ENCODE measurements around the gene HES3. TPM values are rescaled to one million over a fixed set of nuclear protein-coding genes. Genes with fewer than 3 reads are reported as not detected.

Gene HES3
- total and polyA plus RNA-seq, 2 of the 4 experiments (the other 2 are of a cell fraction), result not detected

DNA sequence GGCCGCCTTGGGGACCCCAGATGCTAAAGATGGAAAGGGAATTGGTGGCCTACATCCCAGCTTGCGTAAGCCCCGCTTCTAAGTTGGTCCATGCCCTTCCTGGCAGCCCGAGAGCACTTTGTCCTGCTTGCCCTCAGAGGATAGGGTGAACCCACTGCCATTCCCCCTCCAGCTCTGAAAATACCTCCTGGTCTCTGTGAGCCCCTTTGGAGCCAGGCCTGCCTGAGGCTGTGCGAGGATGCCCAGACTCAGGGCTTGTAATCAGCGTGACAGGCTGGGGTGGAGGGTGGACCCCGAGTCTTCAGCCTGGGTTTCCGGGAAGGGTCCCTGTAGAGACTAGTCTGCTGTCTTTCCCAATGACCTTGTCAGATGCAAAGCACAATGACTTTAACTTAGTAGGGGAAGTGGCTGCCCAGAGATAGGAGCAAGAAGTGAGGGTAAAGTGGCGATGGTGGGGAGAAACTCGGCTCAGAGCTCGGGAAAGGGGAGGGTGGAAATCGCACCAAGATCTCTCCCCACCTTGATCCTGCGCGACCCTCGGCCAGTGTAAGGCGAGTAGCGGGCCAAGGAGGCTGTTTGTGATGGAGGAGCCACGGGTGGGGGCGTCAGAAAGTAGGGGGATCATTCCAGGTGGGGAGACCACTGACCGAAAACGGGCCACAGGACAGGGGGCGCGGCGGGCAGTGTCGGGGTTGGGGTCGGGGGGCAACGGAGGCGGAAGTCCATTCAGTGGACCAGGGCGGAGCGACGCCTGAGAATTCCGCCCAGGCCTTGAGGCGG, 2.7 kb upstream of the HES3 start:
- CTCF ChIA-PET, result interaction anchor here (0.6 kb wide), 1 partner anchor 207 kb away, joined by 3 read pairs; no protein-coding TSS in a partner anchor
- H3K4me1 ChIP-seq (ENCODE audit: control insufficient read depth, insufficient read depth, low read length), result no peaks in the 10 kb centered on the region
- H3K4me2 ChIP-seq (ENCODE audit: low read depth, low read length), result no peak overlapping the region; the same call in 1 of the 2 replicates
- no peaks in the 10 kb centered on the region for H3K9me3 ChIP-seq (ENCODE audit: control insufficient read depth, insufficient read depth, low read length)
- H3K9ac ChIP-seq (ENCODE audit: low read depth, low read length), result no peak overlapping the region
- no peak overlapping the region for H2AK9ac ChIP-seq (replicated peaks; ENCODE audit: low read depth, low read length, poor library complexity)
- DNase-seq (no peak), ATAC-seq (ENCODE audit: low read depth) (no peak)
- peaks cover 54% of the 10 kb centered on the region for H3K27me3 ChIP-seq (ENCODE audit: control insufficient read depth, insufficient read depth, low read length)
- in situ Hi-C loops (cut with MboI; ENCODE audit: low sequenced_read_pairs), result no loop called here
- POLR2A ChIA-PET (ENCODE audit: unreplicated experiment), result no interaction called here
- no peak overlapping the region for H2BK15ac ChIP-seq (ENCODE audit: low read depth, low read length)
- H3K4ac ChIP-seq (ENCODE audit: low read depth, low read length), result no peak overlapping the region
- H3K36me3 ChIP-seq (ENCODE audit: control insufficient read depth, insufficient read depth, low read length), result no peaks in the 10 kb centered on the region
- no TSS peak for BruUV-seq (replicated peaks)
- H2AK5ac ChIP-seq (ENCODE audit: low read depth, low read length), result no peak overlapping the region
- H2BK5ac ChIP-seq (ENCODE audit: low read depth, low read length, poor library complexity, severe bottlenecking), result no peak overlapping the region
- intact Hi-C loops (cut with micrococcal nuclease), result no loop called here
- 29% methylated on average over 11 of the region's 33 CpGs; no CpG with 5 or more reads in 1 of the 2 experiments for WGBS, 2 experiments (ENCODE audit: extremely low coverage in 2 of 2, insufficient read length in 1 of 2)
- peak overlapping the region; percentile 33 for H2AFZ ChIP-seq (replicated peaks; ENCODE audit: low read length, poor library complexity)
- H3K27ac ChIP-seq (ENCODE audit: insufficient read depth, low read length), result no peak overlapping the region
- no peak overlapping the region for H3K18ac ChIP-seq (ENCODE audit: low read depth, low read length)
- no peak overlapping the region for H3K14ac ChIP-seq (replicated peaks; ENCODE audit: low read depth, low read length)
- no peak overlapping the region for H4K91ac ChIP-seq (ENCODE audit: insufficient read depth, low read depth, low read length)
- no peak overlapping the region for H3K56ac ChIP-seq (ENCODE audit: extremely low read depth, insufficient read depth, low read length)
- H3K23ac ChIP-seq (ENCODE audit: low read depth, low read length), result no peak overlapping the region
- H4K5ac ChIP-seq (ENCODE audit: low read depth, low read length), result no peak overlapping the region
- H2BK20ac ChIP-seq (ENCODE audit: low read depth, low read length), result no peak overlapping the region
- dilution Hi-C loops (cut with HindIII; ENCODE audit: low sequenced_read_pairs, unreplicated experiment), result no loop called here
- no peaks in the 10 kb centered on the region for H3K79me1 ChIP-seq (ENCODE audit: low read depth in 1 of 2, low read length in 2 of 2)
- no peak overlapping the region for H2BK120ac ChIP-seq (ENCODE audit: low read depth, low read length)
- H4K20me1 ChIP-seq (ENCODE audit: insufficient read depth, low read length), result peaks cover 2% of the 10 kb centered on the region; the same call in 1 of the 2 replicates
- no peak overlapping the region for H4K8ac ChIP-seq (ENCODE audit: low read depth in 2 of 2, low read length in 2 of 2)
- no peak overlapping the region for H3K4me3 ChIP-seq (ENCODE audit: insufficient read depth, low read depth, low read length)
- no peaks in the 10 kb centered on the region for H3K9me1 ChIP-seq (ENCODE audit: insufficient read depth, low read length)
- no peak for TF ChIP-seq RAD21 (IDR thresholded peaks at IDR 0.05; ENCODE audit: low read length)
- TF ChIP-seq ELK1 (IDR thresholded peaks at IDR 0.05; ENCODE audit: borderline replicate concordance, low read depth, low read length), result no peak
- TF ChIP-seq NFE2L2 (IDR thresholded peaks at IDR 0.05; ENCODE audit: low read depth, low read length), result no peak
- TF ChIP-seq, protein P1, sequence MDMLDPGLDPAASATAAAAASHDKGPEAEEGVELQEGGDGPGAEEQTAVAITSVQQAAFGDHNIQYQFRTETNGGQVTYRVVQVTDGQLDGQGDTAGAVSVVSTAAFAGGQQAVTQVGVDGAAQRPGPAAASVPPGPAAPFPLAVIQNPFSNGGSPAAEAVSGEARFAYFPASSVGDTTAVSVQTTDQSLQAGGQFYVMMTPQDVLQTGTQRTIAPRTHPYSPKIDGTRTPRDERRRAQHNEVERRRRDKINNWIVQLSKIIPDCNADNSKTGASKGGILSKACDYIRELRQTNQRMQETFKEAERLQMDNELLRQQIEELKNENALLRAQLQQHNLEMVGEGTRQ (IDR thresholded peaks at IDR 0.05; ENCODE audit: low read depth, low read length), result no peak
- no peak for TF ChIP-seq RFX5 (IDR thresholded peaks at IDR 0.05; ENCODE audit: low read depth, low read length)
- TF ChIP-seq BHLHE40 (IDR thresholded peaks at IDR 0.05; ENCODE audit: low read depth, low read length), result no peak
- no peak for TF ChIP-seq MAFK (IDR thresholded peaks at IDR 0.05; ENCODE audit: low read depth, low read length)
- no peak for TF ChIP-seq SMC3 (IDR thresholded peaks at IDR 0.05; ENCODE audit: low read depth, low read length)
- TF ChIP-seq RCOR1 (IDR thresholded peaks at IDR 0.05; ENCODE audit: insufficient replicate concordance, low read length), result no peak
- TF ChIP-seq MAZ (IDR thresholded peaks at IDR 0.05; ENCODE audit: borderline replicate concordance, low read depth, low read length), result no peak
- no peak for TF ChIP-seq MXI1 (IDR thresholded peaks at IDR 0.05; ENCODE audit: borderline replicate concordance, low read depth, low read length)
- no peak for TF ChIP-seq FOS (IDR thresholded peaks at IDR 0.05; ENCODE audit: low read depth, low read length)
- TF ChIP-seq, protein P2, sequence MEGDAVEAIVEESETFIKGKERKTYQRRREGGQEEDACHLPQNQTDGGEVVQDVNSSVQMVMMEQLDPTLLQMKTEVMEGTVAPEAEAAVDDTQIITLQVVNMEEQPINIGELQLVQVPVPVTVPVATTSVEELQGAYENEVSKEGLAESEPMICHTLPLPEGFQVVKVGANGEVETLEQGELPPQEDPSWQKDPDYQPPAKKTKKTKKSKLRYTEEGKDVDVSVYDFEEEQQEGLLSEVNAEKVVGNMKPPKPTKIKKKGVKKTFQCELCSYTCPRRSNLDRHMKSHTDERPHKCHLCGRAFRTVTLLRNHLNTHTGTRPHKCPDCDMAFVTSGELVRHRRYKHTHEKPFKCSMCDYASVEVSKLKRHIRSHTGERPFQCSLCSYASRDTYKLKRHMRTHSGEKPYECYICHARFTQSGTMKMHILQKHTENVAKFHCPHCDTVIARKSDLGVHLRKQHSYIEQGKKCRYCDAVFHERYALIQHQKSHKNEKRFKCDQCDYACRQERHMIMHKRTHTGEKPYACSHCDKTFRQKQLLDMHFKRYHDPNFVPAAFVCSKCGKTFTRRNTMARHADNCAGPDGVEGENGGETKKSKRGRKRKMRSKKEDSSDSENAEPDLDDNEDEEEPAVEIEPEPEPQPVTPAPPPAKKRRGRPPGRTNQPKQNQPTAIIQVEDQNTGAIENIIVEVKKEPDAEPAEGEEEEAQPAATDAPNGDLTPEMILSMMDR (conservative IDR thresholded peaks at IDR 0.05; ENCODE audit: low read depth, low read length), result no peak
- no peak for TF ChIP-seq CHD1 (IDR thresholded peaks at IDR 0.05; ENCODE audit: low read depth, low read length)
- no peak for TF ChIP-seq POLR2A (IDR thresholded peaks at IDR 0.05; ENCODE audit: low read depth, low read length)

Measured in IMR-90 (cell line).